DND-41 (cell line): Measurements from ENCODE around the gene PI4KA.

Source experiments
- EZH2 ChIP-seq: IDR thresholded peaks from 3 replicates; pipeline ENCODE4 v1.6.1; 2012; ENCODE audit warnings: borderline replicate concordance, low read depth, mild to moderate bottlenecking, moderate library complexity, low read length, inconsistent platforms; ENCODE audit not compliant: severe bottlenecking
- TF ChIP-seq, protein P1 (sequence below): IDR thresholded peaks from 2 replicates; pipeline ENCODE4 v1.5.1; 2012; ENCODE audit warnings: borderline replicate concordance, low read length, moderate library complexity, mild to moderate bottlenecking; ENCODE audit not compliant: poor library complexity, severe bottlenecking; ENCODE audit errors: extremely low read depth

GRCh38 chr22:20865331-20865730 lies 6.7 kb upstream of the PI4KA start:
- no peak for TF ChIP-seq EZH2
- TF ChIP-seq, protein P1, sequence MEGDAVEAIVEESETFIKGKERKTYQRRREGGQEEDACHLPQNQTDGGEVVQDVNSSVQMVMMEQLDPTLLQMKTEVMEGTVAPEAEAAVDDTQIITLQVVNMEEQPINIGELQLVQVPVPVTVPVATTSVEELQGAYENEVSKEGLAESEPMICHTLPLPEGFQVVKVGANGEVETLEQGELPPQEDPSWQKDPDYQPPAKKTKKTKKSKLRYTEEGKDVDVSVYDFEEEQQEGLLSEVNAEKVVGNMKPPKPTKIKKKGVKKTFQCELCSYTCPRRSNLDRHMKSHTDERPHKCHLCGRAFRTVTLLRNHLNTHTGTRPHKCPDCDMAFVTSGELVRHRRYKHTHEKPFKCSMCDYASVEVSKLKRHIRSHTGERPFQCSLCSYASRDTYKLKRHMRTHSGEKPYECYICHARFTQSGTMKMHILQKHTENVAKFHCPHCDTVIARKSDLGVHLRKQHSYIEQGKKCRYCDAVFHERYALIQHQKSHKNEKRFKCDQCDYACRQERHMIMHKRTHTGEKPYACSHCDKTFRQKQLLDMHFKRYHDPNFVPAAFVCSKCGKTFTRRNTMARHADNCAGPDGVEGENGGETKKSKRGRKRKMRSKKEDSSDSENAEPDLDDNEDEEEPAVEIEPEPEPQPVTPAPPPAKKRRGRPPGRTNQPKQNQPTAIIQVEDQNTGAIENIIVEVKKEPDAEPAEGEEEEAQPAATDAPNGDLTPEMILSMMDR: no peak
